K562 (cell line): ENCODE results near the gene CCDC69. TPM values are rescaled to one million over a fixed set of nuclear protein-coding genes. Genes with fewer than 3 reads are reported as not detected.

Experiments used
- CREM ChIP-seq: IDR thresholded peaks from 2 replicates; pipeline ENCODE4 v1.6.1; 2014; ENCODE audit warnings: antibody characterized with exemption, low read depth
- JUND ChIP-seq, 2 experiments: IDR thresholded peaks; 2 replicates in 1 of 2; 3 replicates in 1 of 2; pipeline ENCODE4 v1.6.1; 2011; ENCODE audit warnings: borderline replicate concordance in 2 of 2, low read depth in 2 of 2, low read length in 2 of 2, improper control_type of control experiment in 1 of 2, missing biosample characterization in 1 of 2, missing genetic modification characterization in 1 of 2, missing genetic modification reagents in 1 of 2
- KLF16 ChIP-seq: IDR thresholded peaks from 2 replicates; pipeline ENCODE4 v1.6.1; 2016; ENCODE audit warnings: antibody characterized with exemption
- MAZ ChIP-seq, 2 experiments: fragments of 450-650 bp in 1 of 2; sonication (generic) in 1 of 2; formaldehyde crosslinking; IDR thresholded peaks in 1 of 2; conservative IDR thresholded peaks in 1 of 2; 2 replicates each; pipeline versions ENCODE4 v1.4.0 to v1.5.0; 2020; ENCODE audit warnings: mild to moderate bottlenecking in 1 of 2, missing genetic modification reagents in 1 of 2
- RAD21 ChIP-seq, 2 experiments: fragments of 250-450 bp in 1 of 2; fragments of 450-650 bp in 1 of 2; sonication (Bioruptor Pico) in 1 of 2; formaldehyde crosslinking in 1 of 2; IDR thresholded peaks in 1 of 2; conservative IDR thresholded peaks in 1 of 2; 2 replicates each; pipeline versions ENCODE4 v1.4.0 to v1.8.0; 2020 to 2022; ENCODE audit warnings: mild to moderate bottlenecking in 2 of 2, moderate library complexity in 1 of 2
- RCOR1 ChIP-seq, 2 experiments: IDR thresholded peaks; 2 replicates each; pipeline ENCODE4 v1.6.1; 2012; ENCODE audit warnings: low read depth in 2 of 2, low read length in 2 of 2, borderline replicate concordance in 1 of 2, improper control_type of control experiment in 1 of 2
- SMC3 ChIP-seq: conservative IDR thresholded peaks from 2 replicates; pipeline ENCODE4 v1.6.1; 2011; ENCODE audit warnings: low read depth, low read length, improper control_type of control experiment; ENCODE audit not compliant: insufficient read depth
- XRCC5 ChIP-seq: fragments of 200-400 bp; formaldehyde crosslinking; IDR thresholded peaks from 2 replicates; pipeline ENCODE4 v1.6.1; 2017; ENCODE audit warnings: low read depth, mild to moderate bottlenecking, low read length
- ZNF24 ChIP-seq: fragments of 450-650 bp; IDR thresholded peaks from 2 replicates; pipeline ENCODE4 v1.6.1; 2016
- polyA plus RNA-seq, 8 experiments: library from polyadenylated mRNA; depleted of rRNA in 4 of 8; stranded (reverse) in 5 of 8; unstranded in 3 of 8; fragments of >200 nt; fragmentation: Nextera tagmentation in 2 of 8; fragmentation: Illumina TruSeq in 1 of 8; extraction: Ambion mirVana in 2 of 8; extraction: Trizol in 1 of 8; gene quantifications; 2 replicates each; pipeline versions ENCODE4 v1.2.1 to v1.2.3, GENCODE V29; 2011 to 2014; ENCODE audit warnings: inconsistent platforms in 1 of 8, missing spikeins in 1 of 8
- total RNA-seq, 7 experiments: library from RNA; depleted of rRNA in 6 of 7; stranded (reverse); fragments of >200 nt in 6 of 7; fragmentation: Illumina TruSeq in 2 of 7; extraction: Trizol in 2 of 7; gene quantifications; 2 replicates each; pipeline versions ENCODE4 v1.2.1 to v1.2.3, GENCODE V29; 2011 to 2021; ENCODE audit warnings: low replicate concordance in 1 of 7
- TF ChIP-seq, protein P1 (sequence below): fragments of 450-650 bp; IDR thresholded peaks from 2 replicates; pipeline ENCODE4 v1.6.1; 2018; ENCODE audit warnings: mild to moderate bottlenecking, low read depth; ENCODE audit not compliant: partially characterized antibody
- TF ChIP-seq, protein P2 (sequence below), 3 experiments: IDR thresholded peaks in 2 of 3; conservative IDR thresholded peaks in 1 of 3; 2 replicates each; pipeline ENCODE4 v1.5.1; 2011 to 2012; ENCODE audit warnings: low read length in 3 of 3, mild to moderate bottlenecking in 3 of 3, control low read depth in 2 of 3, improper control_type of control experiment in 1 of 3, inconsistent platforms in 1 of 3, low read depth in 1 of 3, mixed read lengths in 1 of 3, moderate library complexity in 1 of 3; ENCODE audit not compliant: insufficient read depth in 2 of 3
- TF ChIP-seq, protein P3 (sequence below): fragments of 450-650 bp; formaldehyde crosslinking; IDR thresholded peaks from 2 replicates; pipeline ENCODE4 v1.4.0; 2020; ENCODE audit warnings: mild to moderate bottlenecking, moderate library complexity

The CCDC69 gene
- total and polyA plus RNA-seq, 9 of the 15 experiments (the other 6 are each of a cell fraction or from before 2014, with no cell fraction given) = 0.65 to 12.2 (median 7.6) TPM

DNA sequence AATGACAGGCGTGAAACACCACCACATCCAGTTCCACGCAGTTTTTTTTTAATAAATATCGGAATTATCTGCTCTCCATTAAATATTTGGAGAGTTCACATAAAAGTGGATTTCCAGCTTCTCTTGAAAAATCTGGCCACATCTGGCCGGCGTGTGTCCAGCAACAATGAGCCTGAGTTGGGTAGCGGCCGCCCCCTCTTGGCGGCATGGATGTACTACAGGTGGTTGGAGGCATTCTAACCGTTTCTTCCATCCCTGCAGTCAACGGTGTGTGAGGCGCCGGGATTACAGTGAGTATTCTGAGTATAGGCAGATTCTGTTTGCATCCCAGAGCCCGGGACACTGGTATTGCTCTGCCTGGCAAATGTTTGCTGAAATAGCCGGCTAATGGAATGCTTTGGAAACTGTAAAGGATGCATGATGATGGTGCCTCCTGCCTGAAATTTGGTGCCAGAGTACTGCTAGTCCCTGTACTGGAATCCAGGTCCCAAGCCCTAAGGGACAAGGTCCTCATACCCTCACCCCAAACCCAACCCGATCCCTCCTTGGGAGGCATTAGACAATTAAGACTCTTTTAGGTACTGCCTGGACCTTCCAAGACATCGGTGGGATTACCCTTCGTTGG lies 15.5 kb upstream of the CCDC69 start (continued):
- TF ChIP-seq RAD21 (CRISPR knock-in tag; conservative IDR thresholded peaks at IDR 0.05 in 1 of 2, IDR thresholded peaks at IDR 0.05 in 1 of 2) (peak; percentile 85 to 90), ZNF24 (no peak), MAZ (CRISPR knock-in tag; conservative IDR thresholded peaks at IDR 0.05 in 1 of 2, IDR thresholded peaks at IDR 0.05 in 1 of 2) (no peak), KLF16 (peak; percentile 48; the same call in 1 of the 2 replicates), XRCC5 (0 out of 2 replicates have a peak, but pooled peaks have one; percentile 52), SMC3 (peak; percentile 52), JUND (IDR thresholded peaks at IDR 0.05; ENCODE audit: borderline replicate concordance, low read depth, low read length) (0 out of 2 replicates have a peak, but pooled peaks have one; percentile 10), JUND (tag; IDR thresholded peaks at IDR 0.05; ENCODE audit: borderline replicate concordance, low read depth, low read length) (no peak), RCOR1 (IDR thresholded peaks at IDR 0.05; ENCODE audit: borderline replicate concordance in 1 of 2, low read depth in 2 of 2, low read length in 2 of 2) (peak in 1 of 2 experiments; percentile 58; a peak in 1 of 4 replicates), CREM (peak; percentile 35; the same call in 1 of the 2 replicates)
- TF ChIP-seq, protein P1, sequence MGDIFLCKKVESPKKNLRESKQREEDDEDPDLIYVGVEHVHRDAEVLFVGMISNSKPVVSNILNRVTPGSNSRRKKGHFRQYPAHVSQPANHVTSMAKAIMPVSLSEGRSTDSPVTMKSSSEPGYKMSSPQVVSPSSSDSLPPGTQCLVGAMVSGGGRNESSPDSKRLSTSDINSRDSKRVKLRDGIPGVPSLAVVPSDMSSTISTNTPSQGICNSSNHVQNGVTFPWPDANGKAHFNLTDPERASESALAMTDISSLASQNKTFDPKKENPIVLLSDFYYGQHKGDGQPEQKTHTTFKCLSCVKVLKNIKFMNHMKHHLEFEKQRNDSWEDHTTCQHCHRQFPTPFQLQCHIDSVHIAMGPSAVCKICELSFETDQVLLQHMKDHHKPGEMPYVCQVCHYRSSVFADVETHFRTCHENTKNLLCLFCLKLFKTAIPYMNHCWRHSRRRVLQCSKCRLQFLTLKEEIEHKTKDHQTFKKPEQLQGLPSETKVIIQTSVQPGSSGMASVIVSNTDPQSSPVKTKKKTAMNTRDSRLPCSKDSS = no peak
- TF ChIP-seq, protein P2, sequence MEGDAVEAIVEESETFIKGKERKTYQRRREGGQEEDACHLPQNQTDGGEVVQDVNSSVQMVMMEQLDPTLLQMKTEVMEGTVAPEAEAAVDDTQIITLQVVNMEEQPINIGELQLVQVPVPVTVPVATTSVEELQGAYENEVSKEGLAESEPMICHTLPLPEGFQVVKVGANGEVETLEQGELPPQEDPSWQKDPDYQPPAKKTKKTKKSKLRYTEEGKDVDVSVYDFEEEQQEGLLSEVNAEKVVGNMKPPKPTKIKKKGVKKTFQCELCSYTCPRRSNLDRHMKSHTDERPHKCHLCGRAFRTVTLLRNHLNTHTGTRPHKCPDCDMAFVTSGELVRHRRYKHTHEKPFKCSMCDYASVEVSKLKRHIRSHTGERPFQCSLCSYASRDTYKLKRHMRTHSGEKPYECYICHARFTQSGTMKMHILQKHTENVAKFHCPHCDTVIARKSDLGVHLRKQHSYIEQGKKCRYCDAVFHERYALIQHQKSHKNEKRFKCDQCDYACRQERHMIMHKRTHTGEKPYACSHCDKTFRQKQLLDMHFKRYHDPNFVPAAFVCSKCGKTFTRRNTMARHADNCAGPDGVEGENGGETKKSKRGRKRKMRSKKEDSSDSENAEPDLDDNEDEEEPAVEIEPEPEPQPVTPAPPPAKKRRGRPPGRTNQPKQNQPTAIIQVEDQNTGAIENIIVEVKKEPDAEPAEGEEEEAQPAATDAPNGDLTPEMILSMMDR (IDR thresholded peaks at IDR 0.05 in 2 of 3, conservative IDR thresholded peaks at IDR 0.05 in 1 of 3; ENCODE audit: insufficient read depth in 2 of 3, low read depth in 1 of 3, low read length in 3 of 3) = peak; percentile 91 to 94 (median 92)
- TF ChIP-seq, protein P3, sequence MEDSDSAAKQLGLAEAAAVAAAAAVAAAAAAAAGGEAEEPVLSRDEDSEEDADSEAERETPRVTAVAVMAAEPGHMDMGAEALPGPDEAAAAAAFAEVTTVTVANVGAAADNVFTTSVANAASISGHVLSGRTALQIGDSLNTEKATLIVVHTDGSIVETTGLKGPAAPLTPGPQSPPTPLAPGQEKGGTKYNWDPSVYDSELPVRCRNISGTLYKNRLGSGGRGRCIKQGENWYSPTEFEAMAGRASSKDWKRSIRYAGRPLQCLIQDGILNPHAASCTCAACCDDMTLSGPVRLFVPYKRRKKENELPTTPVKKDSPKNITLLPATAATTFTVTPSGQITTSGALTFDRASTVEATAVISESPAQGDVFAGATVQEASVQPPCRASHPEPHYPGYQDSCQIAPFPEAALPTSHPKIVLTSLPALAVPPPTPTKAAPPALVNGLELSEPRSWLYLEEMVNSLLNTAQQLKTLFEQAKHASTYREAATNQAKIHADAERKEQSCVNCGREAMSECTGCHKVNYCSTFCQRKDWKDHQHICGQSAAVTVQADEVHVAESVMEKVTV (CRISPR knock-in tag) = peak; percentile 74
